Putamen (tissue), 1 donor: Measurements from ENCODE around the gene XPO6.

Source experiments
- DNase-seq: peaks from one replicate; pipeline ENCODE4 v3.0.0-alpha.2; 2016; ENCODE audit warnings: low spot score

XPO6 gene

DNA sequence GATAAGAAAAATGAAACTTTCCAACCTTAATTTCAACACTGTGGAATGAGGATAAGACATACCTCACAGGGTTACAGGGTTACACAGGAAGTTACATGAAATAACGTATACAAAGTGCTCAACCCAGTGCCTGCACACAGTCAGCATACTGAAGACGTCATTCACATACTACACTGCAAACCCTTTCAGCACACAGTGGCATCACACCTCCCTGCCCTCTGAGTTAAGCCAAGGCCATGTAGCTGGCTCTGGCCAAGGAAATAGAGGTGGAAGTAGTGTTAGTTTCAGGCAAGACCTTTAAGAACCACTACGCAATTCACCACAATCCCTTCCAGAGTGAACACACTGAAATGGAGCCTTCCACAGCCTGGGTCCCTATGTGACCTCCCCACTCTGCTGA is 101.7 kb downstream of the XPO6 start:
- DNase-seq = no peak

DNA sequence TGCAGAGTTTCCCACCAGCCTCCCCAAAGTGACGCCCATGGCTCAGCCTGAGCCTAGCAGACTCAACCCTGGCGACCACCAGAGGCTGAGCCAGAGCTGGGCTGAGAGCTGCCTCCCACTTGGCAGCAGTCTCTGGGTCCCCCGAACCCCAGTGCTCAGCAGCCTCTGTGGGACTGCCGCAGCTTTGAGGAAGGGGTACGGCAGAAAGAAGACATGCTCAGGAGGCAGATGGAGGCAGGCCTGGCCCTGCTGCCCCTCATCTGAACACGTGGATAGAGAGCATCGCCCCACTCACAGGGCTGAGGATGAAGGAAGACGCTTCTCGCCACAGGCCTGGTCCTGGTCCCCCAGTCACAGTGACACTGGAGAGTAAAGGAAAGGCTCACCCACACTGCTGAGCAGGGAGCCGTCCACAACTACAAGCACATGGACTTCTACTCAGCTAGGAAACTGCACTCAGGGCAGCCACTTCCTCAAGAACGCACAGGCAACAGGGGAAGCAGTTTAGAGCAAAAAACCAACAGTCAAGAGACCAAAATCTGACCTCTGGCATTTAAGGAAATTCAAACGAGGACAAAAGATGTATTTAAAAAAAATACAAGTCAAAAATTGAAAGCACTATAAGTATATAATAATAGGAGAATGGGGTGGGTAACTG is 103.0 kb downstream of the XPO6 start:
- no peak for DNase-seq

DNA sequence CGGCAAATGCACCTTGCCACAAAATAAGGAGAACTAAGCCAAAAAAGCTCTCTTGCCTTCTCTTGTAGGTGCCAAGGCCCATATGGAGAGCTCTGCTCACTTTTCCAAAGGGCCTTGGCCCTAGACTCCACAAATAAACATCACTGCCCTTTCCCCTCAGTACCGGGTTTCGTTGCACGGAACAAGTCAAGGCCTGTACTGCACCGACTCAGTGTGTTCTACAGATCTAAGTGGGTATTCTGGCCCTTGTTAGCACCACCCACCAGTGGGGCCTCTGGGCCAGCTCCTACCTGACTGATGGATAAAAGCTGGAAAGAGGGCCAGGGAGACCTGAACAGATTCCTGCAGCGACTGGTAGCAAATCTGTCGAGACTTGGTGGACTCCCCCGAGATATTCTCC is 104.5 kb downstream of the XPO6 start:
- no peak for DNase-seq

DNA sequence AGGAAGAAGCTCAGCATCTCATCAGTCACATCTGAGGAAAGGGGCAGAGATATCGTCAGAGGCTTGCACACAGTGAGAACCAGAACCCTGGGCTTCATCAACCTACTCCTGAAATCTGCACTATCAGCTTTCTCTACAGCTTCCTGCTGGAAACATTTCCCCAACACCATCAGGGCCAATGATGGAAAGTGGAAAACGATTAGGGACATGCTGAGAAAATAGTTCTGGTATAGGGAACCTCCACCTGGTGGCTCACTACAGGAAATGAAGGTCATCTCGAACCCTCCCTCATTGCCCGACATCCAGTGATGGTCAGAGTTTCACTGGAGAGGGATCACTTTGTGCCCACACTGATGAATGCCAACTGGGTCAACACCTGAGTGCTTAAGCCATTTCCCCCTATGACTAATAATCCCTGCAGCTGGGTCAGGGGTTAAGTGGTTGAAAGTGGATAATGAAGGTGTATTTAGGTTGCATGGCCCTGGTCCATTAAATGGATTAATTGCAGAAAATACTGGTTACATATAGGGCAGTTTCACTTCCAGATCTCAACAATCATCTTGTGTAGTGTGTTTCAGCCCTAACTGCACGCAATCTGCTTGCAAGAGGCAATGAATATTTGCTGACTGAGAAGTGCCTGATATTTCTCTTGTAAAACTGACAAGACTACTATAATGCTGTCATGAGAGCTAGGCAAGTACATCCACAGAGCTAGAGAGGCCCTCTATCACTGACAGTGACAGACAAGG is 105.1 kb downstream of the XPO6 start:
- DNase-seq = no peak

DNA sequence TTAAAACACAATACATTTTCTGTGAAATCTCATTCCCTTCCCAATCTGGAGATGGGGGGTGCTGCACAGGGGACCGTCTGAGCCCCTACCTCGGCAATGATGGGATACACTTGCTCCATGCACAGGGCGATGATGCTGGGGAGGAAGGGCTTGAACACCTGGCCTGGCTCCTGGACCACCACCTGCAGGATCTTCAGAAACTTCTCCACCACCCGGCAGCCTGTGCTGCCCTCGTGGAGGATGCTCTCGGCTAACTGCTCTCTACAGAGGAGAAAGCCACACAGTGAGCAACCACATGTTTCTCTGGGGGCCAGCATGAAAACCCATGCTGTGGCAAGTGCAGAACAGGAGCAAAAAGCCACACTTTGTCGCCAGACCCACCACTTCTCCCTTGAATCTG is 105.8 kb downstream of the XPO6 start:
- no peak for DNase-seq

DNA sequence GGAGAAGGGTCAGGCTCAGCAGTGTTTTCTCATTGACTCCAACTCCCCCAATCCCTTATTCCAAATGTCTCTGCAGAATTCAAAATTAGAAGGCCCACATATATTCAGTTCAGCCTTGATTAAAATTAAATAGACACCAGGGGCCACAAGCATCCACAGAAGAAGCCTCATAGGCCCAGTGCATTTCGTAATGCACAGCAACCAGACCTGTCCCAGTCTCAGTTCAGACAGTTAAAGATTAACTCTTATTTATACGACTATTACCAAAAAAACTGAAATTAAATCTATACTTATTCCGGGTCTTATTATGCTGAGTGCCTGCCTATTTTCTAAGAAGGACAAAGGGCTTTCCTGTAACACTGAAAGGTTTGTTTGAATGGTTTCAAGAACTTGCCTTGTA is 106.5 kb downstream of the XPO6 start:
- no peak for DNase-seq

DNA sequence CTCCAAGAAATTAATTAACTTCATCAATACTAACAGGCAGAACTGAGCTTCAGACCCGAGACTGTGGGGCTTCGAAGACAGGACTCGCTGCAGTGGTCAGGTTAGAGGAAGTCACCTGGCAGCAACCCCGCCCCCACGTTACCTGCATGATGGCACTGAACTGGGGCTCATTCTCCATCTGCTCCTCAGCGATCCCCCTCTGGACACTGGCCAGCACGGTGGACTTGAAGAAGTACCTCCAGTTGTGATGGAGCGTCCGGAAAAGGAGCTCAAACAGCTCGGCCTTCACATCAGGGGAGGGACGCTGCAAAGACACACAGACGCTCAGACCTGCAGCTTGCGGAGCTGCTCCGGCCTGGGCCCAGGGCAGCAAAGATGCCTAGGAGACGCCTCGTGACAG is 107.4 kb downstream of the XPO6 start:
- no peak for DNase-seq

DNA sequence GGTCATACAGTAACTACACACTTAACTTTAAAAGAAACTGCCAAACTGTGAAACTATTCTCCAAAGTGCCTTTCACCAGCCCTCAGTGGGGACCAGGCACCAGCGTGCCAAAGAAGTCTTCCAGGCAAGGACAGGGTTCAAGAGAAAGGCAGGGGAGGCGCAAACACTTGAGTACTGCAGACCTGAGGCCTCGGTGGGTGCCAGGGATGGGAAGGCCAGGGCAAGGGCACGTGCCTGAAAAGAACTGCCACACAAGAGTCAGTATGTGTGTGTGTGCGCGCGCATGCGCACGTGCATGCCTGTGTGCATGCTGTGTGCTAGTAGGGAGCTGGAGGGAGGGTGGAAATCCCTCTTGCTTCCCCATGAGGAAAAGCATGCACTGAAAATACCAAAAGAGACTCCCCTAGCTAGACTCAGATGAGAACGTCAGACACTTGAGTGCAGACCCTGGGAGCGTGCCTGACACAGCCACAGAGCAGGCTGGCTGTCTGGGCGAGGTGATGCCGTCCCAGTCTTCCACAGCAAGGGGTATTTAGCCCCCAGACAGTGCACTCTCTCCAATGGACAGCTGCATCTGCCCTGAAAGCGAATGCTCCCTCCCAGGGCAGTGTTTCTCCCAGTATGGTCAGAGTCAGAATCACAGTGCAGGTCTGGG is 108.1 kb downstream of the XPO6 start:
- no peak for DNase-seq

DNA sequence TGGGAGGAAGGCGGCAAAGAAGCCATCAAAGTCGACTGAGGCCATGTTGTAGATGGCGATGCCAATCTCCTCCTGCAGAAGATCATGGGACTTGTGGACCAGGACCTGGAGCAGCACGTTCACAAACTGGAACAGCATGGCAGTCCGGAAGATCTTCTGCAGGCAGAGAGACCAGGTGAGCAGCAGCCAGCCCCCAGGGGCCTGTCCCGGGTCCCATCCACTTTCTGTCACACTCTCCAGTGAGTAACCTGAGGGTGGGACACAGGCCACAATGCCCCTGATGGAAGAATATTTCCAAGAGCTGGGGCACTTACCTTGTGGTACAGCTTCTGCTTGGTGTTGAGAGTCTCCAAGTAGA is 110.3 kb downstream of the XPO6 start:
- no peak for DNase-seq

DNA sequence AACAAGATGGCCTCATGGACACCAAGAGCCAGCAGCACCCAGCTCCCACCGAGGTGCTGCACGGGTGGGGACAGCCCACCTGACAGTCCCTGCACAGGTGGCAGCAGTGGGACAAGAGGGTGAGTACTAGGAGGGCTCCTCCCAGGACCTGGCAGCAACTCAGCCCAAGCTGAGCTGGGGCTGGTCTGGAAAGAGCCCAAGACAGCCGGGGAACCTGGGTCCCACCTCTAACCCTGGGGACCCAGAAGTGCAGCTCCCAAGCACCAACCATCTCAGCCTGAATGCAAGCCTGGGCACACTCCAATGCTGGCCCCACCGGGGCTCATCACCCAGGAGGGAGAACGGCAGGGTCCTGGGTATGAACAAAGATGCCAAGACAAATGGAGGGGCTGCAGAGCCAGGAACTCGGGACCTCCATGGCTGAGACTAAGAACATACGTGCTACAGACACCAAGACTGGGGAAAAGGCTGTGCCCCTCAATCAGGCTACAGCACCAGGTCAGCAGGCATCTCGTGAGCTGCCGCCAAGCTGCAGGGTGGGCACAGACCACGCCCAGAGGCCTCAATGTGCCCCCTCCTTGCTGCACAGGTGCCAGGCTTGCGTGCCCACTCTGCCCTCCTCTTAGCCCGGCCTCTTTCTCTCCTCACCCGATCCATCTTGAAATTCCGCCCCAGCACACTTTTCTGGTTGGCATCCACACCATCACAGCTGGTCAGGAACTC is 110.8 kb downstream of the XPO6 start:
- DNase-seq = no peak

DNA sequence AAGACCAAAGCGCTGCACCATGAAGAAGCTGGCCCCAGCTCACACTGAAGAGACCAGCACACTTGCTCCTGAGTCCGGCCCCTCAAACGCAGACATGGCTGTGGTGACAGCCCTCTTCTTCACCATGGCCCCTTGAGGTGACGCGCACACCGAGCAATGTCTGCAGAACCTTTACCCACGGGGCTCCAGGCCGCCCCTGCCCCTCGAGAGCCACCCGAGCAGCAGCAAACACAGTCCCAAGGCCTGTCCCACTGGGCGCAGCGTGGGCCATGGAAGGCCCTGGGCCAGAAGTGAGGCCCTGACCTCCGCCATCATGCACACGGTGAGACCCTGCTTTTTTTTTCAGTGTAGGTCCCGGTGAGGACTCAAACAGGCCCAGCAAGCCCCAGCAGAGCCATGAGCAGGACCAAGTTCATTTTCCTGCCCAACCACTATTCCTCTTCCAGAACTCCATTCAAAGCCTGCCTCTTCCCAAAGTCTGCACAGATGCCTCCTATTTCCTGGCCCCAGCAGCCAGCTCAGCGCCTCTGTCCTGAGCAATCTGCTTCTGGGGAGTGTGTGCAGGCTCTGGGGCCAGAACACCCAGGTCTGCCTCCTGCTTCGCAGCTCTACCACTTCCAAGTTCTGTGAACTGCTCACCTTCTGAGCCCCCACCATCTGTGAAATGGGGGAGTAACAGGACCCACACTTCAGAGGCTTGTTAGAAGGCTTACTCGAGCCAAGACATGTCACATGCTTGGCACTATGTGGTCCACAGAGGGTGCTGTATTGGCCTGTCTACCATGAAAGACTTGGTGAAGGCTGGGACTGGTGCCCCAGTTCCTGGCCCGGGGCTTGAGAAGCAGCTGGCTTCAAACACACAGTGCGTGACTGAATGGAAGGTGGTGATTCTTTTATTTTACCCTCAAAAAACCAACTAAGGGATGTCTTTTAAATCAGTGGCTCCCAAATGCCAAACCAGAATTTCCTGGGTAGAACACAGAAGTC is 112.5 kb downstream of the XPO6 start:
- no peak for DNase-seq

DNA sequence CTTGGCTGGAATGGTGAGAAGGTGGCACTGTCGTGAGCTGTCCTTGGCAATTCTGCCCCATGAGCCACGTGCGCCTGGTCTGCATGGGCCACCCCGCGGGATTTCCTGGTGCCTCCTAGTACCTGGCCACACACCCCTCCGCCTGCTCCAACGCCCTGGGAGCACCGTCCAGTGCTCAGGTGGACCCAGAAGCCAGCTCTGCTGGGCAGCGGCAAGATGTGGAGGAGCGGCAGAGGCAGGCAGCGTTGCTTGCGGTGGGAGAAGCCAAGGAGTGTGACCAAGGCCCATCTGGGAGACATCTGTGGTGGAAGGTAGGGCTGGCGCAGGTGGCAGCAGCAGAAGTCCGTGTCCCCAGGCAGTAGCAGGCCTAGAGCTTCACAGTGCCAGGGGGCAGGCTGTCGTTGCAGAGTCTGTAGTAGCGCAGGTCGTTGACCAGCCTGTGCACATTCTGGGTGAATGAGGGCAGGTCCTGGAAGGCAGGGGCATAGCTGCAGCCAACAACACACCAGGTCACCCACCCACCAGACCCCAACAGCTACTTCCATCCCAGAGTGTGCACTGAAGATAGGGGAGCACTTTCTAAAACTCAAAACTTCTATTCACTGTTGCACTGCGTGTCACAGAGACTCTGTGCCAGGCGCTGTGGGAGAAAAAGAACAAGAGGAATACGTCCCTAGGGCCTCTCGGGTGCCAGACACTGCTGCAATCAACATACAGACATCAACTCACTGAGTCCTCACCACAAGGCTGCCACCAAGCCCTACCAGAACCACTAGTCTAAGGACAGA is 113.4 kb downstream of the XPO6 start:
- no peak for DNase-seq

DNA sequence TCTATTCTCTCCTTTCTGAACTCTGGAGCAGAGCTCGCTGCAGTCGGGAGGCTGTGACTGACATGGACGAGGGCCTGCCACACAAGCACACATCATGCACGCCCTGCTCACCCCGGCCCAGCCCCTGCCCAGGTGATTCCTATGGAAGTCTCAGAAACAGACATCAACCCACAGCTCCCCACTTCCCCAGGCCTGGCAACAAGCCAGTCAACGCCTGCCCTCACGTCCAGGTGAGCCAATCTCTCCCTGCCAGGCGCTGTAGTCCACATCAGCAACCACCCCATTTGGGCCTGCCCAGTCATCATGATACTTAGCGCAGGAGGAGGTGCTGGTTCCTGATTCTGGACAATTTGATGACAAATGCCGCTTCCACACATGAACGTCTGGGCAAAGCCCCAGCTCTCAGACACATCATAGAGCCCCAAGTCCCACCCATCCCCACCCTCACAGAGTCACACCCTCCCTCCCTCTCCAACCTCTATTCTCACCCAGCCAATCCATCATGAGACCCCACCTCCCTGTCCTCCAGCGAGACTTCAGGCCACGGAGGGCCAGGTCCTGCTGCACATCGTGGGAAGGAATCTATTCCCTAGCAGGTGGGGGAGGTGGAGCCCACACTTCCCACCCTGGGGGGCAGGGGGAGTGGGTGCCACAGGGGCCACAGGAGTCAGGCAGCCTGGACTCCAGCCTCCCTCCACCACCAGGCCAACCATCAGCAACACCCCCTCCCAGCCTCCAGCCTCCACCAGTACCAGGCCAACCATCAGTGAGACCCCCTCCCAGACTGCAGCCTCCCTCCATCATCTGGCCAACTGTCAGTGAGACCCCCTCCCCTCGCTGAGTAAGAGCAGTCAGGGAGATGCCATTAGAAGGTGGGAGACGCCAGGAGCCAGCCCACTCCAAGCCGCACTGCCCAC is 114.5 kb downstream of the XPO6 start:
- DNase-seq = no peak

DNA sequence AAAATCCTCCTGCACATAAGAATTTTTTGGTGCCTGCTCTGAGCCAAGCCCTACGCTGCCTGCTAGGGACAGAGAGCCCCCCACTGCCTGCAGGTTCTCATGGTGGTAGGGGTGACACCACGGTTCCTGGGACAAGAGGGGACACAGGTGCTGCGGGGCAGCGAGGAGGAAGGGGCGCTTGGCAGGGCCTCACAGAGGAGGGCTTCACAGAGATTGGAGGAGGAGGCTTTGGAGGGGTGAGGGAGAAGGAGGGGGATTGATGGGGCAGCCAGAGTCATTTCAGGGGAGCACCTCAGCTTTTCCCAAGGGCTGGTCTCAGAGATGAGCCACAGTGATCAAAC is 118.4 kb downstream of the XPO6 start:
- no peak for DNase-seq

DNA sequence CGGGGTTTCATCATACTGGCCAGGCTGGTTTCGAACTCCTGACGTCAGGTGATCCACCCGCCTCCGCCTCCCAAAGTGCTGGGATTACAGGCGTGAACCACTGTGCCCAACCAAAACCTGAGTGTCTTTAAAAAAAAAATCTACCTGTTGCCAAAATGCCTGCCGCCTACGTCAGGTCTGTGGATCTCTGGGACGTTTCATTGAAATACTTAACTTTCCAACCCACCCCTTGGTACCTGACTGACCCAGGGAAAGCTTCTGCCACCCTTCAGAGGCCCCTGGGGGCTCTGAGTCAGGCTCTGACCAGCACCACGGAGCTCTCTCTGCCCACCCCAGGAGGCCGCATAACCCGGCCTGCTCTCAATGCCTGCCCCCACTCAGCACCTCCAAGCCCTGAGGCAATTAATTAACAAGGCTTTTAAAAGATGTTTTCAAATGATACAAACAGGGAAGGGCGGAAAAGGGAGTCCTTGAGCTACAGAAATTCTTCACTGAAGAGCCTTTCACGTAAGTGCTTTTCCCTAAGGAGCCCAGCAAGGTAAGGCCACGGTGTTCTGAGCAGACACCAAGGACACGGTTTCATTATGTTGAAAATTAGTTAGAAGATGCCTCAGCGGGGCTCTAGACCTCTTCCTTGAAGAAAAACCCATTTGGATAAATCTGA is 118.9 kb downstream of the XPO6 start:
- DNase-seq = no peak

DNA sequence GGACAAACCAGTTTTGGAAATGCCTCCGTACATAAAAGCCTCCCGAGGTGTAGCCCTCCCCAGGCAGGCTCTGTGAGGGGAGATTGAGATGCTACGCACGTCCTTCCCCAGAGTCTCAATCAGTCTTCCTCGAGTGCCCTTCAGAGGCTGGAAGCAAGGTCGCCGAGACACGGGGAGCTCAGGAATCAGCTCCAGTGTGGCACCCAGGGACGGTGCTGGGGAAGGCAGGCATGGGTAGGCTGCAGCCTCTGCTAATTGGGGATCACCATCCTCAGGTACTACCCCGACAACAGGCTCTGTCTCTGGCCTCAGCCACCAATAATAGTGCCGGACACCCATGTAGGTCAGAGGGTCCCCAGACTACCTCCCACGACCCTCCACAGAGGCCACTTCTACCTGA is 120.1 kb downstream of the XPO6 start:
- no peak for DNase-seq

DNA sequence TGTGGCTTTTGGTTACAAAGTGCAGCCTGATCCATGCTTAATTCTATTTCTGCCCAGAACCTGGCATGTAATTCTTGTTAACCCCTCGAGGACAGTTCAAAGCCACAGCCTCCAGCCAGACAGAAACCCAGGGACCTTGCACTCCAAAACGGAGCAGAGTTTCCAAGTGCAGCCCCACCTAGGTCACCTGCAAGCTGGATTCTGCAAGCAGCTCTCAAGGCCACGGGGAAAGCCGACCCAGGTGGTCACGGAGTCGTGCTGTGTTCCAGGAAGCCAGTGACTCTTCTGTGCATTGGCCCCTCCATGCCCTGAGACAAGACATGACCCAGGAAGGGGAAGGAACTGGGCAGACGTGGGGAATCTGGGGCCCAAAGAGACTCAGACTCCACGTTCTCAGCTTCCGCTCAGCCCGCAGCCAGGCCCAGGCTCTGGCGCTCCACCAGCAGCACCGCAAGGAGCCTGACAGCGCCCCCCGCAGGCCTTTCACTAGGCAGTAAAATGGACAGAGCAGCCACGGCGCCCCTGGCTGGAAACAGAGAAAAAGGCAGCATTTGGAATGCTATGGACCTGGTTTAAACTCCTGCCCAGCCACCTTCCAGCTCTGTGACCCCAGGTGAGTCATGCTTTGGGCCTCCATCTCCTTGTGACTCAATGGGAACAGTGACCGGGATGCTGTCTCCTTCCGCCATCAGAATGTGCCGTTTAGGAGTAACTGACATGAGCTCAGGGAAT is 121.0 kb downstream of the XPO6 start:
- DNase-seq = no peak

DNA sequence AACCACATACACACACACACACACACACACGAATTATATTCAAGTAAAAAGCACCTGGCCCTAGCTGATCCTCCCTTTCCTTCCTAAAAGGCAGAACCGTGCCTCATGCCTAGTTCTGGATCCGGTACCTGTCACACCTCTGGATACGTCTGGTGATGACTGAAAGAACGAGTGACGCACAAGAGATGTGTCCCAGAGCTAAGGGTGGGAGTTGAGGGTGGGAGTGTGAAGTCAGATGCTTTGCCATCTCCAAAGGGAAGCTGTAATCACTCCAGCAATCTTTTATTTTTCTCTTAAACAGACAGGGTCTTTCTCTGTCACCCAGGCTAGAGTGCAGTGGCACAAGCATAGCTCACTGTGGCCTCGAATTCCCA is 121.8 kb downstream of the XPO6 start:
- DNase-seq = peak; percentile 62
